Erythroblast (primary cell): ENCODE results near the gene HSPA6.

Source experiments
- GATA1 ChIP-seq: IDR thresholded peaks from 2 replicates; pipeline ENCODE4 v1.6.1; 2011; ENCODE audit warnings: low read depth, mild to moderate bottlenecking, control low read depth, low read length, moderate library complexity
- POLR2A ChIP-seq: IDR thresholded peaks from 2 replicates; pipeline ENCODE4 v1.6.1; 2011; ENCODE audit warnings: mild to moderate bottlenecking, low read length

GRCh38 chr1:161549652-161550051 lies 25.3 kb downstream of the HSPA6 start, which contains the start of gene FCGR3A:
- TF ChIP-seq POLR2A: no peak
- no peak for TF ChIP-seq GATA1
